ENCODE measurements around the gene PDE2A.

The PDE2A gene

DNA sequence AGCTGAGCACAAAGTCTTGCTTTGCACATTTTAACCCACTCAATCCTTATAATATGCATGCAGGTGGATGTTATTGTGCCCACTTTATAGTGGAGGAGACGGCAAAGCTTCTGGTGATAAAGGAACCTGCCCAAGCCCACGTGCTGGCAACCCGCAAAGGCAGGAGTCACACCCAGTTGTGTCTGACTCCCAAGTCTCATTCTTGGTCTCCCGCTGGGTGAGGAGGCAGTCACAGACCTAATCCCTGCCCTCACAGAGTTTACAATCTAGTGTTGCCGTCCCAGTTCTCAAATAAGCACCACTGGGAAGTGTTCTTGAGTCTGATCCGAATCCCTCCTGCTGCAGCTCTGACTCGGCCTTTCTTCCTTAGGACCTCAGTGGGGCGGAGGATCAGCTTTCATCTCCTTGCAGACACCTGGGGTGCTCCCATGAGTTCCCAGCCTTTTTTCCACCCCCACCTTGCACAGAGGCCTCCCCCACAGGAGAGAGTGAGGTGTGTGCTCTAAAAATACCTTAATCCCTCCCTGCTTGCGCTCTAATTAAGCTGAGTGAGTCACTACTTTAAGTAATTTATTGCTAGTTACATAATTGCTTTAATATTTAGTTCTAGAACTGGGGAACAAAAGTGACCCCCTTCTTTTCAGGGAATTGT, 15.1 kb downstream of the PDE2A start:
- DNase-seq (ENCODE audit: low spot score): peak; percentile 85

DNA sequence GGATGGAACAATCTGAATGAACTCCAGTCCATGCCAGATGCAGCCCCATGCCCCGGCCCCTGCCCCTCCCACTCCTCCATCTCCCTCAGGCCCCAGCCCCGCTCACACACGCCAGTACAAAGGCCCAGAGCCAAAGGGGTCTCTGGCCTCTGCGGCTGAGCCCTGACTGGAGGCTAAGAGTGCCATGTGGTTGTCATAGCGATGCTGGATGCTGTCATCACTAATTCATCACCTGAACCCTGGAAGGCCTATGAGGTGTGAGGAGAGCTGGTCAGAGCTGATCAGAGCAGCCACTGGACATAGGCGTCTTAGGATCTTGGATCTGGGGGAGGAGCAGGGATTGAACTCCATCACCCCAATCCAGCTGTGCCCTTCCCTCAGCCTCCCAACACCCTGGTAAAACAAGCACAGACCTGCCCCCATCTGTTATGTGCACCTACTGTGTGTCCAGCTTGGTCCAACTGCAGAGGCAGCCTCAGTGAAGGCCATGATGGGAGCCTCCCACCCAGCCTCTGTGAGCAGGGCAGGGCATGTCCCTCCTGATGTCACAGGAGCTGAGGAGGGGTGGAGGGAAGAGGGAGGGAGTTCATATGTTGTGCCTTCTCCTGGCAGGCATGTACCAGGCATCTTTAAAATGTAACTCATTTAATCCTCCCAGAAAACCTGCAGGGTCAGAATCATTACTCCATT, 16.7 kb downstream of the PDE2A start:
- no peak for DNase-seq (ENCODE audit: low spot score)

DNA sequence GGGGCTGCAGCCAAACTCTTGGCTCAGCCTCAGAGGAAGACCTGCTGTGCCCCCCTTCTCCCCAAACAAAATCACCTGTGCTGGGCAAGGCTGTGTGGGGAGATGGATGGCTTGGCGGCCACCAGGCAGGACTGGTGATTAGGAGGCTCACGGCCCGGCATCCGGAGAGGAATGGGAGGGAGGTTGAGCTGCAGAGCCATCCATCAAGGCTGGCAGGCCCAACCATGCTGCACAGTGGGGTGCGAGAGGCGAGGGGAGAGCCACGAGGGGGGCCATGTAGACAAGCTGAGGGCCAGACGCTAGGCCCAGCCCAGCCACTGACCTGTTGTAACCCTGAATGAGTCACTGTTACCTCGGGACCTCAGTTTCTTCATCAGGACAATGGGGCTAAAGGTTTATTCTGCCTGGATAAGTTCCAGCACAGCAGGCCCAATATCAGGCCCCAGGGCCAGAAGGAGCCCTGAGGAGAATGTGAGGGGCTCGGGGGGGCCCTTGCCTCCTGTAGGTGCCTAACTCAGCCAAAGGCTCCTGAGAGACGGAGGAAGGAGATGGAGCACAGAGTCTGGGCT, 18.2 kb downstream of the PDE2A start:
- no peak for DNase-seq (ENCODE audit: low spot score)

DNA sequence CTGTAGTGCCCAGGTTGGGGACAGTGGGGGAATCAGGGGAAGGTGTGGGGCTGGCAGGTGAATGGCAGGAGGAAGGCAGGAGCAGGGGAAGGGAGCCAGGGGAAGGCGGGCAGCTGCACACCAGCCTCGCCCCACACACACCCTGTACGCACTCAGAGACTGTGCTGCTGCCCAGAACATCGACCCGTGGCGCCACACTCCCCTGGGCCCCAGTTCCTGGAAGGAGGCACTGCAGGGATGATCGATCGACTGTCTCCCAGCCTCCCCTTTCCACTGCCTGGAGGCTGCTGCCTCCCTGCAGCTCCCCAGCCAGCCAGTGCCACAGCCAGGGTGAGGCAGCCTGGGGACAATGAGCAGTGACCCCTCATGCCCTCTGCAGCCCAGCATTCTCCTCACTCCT, 19.2 kb downstream of the PDE2A start:
- DNase-seq (ENCODE audit: low spot score): no peak

DNA sequence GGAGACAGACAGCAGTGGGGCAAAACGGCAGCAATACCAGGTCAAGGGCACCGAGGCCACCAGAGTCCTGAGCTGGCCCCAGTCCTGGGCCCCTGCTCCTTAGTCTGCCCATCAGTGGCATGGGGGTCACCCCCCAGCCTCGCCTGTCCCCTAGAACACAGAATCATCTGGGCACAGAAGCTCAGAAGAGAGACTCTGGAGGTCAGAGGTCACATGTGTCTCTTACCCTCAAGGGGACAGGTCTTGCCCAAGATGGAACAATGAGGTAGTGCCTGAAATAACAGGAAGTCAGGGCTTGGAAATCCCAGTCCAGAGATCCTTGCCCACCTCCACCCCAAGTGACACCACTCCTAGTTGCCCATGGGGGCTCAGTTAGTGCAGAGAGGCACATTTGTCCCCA, 20.6 kb downstream of the PDE2A start:
- no peak for DNase-seq (ENCODE audit: low spot score)

DNA sequence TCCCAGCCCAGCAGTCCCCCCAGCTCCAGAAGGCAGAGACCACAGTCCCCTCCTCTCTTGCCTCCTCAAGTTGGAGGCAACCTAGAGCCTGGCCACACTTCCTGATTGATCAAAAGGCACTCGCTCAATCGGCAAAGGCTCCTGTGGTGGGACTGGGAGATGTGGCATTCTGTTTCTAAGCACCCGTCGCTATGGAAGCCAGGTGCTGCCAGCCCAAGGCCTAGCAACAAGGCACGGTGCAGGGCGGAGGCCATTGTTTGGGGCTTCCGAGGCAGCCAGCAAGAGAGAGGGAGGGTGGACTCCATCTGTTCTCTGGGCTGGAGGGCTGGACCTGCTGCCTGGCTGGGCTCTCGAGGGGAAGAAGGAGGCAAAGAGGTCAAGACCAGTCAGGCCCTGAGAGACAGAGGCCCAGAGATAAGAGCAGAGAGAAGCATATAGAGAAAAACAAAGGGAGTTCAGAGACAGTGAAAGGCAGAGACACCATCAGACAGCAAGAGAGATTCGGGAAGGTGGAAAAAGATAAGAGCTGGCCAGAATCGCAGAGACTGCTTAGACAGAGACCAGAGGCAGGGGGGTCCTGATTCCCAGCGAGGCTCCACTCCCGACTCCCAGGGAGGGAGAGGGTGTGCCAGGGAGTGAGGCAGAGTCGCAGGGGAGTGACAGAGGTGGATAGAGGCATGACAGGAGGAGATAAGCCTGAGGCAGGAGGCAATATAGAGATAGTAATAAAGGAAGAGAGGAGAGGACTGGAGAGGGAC, 21.2 kb downstream of the PDE2A start:
- no peak for DNase-seq (ENCODE audit: low spot score)

DNA sequence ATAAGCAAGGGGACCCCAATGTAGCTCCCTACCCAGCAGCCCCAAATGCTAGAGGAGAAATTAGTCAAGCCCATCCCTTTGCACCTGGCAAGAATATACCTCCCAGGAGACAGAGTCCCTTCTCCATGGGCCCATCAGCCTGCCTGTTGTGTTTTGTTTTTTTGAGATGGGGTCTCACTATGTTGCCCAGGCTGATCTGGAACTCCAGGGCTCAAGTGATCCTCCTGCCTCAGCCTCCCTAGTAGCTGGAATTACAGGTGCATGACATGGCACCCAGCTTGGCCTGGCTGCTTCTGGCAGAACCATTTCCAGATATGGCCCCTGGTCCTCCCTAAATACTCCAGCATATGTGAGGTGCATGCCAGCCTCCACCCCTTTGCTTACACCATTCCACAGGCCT, 22.1 kb downstream of the PDE2A start:
- no peak for DNase-seq (ENCODE audit: low spot score)

DNA sequence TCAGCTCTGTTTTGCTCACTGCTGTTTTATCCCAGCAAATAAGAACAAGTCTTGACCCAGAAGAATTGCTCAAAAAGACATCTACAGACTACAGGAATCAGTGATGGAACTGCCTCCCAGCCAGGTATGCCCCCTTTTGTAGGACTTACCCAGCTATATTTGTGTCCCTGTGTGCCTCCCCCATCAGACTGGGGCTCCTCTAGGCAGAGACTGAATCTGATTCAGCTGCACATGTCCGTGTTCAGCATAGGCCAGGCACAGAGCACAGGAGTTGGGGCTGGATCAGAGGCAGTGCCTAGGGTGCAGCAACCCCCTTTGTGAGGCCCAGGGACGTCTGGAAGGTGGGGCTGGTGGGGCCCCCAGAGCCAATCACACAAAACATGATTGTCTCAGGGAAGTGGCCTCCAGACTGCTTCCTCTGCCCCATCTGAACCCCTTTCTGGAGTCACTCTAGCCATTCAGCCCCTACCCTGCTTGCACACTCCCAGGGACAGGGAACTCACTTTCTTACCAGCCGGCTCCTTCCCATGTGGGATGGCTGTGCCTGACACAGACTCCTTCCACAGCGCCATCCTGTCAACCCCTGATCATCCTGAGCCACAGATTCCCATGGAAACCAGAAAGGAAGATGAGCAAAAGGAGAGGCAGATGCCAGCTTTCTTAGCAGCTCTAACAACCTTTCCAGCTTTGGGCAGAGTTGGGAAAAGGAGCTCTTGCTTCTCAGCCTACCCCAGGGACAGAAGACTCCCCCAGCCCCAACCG, 24.8 kb downstream of the PDE2A start:
- DNase-seq (ENCODE audit: low spot score): peak; percentile 69

DNA sequence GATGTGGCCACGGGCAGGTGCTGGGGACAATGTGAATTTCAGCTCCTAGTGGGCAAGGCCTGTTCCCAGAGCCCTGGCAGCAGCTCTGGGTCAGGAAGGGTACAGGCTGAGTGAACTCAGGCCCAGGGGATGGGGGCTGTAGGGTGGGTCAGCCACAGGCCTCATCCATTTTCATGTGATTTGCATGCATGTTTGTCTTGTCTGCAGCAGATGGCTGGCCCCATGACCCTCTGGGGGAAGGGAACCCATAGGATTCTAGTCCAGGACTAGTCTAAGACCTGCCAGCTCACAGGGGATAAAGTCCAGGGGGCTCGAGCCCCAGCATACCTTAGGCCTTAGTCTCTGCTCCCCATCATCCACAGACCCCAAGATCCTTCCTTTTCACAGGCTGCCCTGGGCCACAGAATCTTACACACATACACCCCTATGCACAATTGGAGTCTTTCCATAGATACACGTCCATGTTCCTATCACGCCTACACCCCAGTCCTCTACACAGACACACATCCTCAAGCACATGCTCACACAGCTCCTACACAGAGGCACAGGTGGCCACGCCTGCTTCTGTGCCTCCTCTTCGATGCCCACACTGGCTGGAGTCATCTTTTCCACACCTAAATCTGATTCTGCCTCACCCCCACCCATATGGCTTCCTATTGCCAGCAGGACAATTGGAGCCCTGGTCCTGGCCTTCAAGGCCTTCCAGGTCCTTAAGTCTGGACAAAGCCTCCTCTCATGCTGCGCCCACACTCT, 25.7 kb downstream of the PDE2A start:
- no peak for DNase-seq (ENCODE audit: low spot score)

DNA sequence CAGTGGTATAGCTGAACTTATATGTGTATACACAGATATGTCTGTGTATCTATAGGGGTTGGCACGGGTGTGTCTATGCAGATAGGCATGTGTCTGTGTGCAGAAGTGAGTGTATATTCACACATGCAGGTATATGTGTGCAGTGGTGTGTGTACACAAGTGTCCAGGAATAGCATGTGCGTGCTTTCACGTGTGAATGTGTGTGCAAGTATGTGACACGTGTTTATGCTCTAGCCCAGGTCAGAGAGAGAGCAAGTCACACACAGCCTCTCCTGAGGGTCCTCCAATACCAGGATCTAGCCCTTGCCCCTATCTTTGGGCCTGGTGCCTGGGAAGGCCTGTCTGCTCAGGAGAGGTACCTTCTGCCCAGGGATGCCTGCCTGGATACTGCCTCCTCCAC, 26.3 kb downstream of the PDE2A start:
- DNase-seq (ENCODE audit: low spot score): no peak

DNA sequence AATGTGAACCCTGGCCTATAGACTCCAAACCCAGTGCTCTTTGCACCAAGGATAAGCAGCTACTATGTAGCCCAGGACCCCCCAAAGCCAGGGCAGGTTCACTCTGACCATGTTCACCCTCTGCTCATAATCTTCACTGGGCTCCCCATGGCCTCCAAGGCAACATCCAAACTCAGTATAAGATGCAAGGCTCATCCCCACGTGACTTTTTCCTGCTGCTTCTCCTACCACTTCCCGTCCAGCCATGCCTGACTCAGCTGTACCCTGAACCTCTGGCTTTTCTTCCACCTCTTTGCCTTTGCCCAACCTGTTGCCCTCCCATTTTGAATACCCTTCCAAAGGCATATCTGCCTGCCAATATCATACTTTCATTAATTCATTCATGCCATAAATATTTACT, 27.8 kb downstream of the PDE2A start:
- DNase-seq (ENCODE audit: low spot score): no peak

DNA sequence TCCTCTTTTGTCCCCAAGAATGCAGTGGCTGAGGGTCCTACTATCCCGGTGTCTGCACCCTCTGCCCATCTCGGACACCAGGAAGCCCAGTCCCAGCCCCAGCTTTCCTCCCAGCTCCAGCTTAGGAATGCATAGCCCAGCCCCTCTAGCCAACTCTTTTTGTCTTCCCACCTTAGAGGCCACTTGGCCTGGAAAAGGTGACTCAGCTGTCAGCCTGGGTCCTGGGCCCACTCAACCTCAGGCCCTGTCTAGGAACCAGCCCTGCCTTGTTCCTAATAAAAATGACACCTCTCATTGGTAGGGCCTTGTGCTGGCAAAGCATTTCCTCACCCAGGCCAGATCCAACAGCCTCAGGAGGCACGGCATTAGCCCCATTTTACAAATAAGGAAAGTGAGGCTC, 28.2 kb downstream of the PDE2A start:
- no peak for DNase-seq (ENCODE audit: low spot score)

DNA sequence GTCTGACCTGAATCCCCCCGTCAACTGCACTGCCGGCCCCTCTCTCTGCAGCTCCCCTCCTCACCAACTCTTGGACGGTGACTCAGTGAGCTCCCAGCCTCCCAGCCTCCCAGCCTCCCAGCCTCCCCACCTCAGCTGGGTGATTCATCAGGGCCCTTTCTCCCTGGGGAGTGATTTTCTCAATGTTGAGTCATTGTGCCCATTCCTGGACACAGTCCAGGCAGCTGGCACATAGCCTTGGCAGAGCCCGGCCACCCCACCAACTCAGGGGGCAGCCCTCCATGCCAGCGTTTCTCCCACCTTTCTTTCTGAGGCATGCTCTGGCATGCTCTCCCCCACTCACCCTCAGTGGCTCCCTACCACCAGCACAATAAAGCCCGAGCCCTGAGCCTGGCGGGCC, 30.7 kb downstream of the PDE2A start:
- no peak for DNase-seq (ENCODE audit: low spot score)

DNA sequence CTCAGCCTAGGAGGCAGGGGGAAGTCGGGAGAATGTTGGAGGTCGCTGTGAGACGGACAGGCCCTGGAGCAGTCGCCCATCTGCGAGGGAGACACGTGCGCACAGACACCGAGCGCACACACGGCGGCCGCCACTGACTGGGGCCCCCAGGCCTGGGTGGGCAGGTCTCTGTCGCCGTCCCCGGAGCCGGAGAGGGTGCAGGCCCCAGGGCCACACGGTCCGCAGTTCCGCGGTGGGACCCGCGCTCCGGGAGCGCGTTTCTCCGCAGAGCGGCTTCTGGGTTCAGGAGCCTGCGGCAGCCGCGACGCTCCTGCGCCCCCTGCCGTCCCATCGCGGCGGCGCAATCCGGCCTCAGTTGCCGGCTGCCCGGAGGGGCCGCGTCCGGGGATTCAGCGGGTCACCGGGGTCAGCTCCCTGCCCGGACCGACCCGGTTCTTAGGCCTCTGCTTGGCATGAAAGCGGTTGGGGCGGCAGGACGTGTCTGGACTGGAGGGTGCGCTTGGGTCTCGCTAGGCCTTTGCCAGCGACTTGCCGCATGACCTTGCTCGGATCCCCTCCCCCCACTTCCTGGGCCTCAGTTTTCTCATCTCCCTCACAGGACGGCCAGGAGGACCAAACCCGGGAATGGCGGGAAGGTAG, 31.2 kb downstream of the PDE2A start:
- no peak for DNase-seq (ENCODE audit: low spot score)

DNA sequence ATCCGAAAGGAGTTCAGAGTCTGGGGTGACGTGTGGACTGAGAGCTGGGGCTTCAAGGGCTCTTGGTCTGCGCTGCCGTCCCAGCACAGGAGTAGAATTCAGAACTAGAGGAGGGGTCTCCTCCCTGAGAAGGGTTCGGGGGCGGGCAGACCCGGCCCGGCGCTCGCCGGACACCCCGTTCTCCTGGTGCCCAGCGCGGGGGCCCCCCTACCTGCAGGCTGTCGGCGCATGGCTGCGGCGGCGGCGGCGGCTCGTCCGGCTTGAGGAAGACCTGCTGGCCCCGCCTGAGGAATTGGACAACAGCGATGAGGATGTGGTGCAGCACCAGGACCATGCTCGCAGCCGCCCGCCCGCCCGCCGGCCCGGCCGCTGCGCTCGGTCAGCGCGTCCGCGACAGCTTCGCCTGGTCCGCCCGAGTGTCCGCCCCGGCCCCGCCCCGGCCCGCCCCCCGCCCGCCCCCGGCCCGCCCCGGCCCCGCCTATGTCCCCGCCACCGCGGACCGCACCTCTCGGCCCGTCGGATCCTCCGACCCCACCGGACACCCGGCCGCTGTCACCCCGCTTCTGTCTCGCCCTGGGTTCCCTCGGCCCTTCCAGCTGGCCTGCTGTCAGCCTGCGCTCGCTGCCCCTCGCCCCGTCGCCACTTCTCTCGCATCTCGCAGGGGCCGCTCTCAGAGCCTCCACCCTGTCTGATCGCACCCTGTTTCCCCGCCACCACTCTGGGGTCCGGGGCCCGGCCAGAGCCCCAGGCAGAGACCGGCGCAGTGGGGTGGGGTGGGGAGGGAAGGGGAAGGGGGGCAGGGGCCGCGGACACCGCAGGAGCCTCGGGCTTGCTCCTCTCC, 32.0 kb downstream of the PDE2A start:
- no peak for DNase-seq (ENCODE audit: low spot score)

DNA sequence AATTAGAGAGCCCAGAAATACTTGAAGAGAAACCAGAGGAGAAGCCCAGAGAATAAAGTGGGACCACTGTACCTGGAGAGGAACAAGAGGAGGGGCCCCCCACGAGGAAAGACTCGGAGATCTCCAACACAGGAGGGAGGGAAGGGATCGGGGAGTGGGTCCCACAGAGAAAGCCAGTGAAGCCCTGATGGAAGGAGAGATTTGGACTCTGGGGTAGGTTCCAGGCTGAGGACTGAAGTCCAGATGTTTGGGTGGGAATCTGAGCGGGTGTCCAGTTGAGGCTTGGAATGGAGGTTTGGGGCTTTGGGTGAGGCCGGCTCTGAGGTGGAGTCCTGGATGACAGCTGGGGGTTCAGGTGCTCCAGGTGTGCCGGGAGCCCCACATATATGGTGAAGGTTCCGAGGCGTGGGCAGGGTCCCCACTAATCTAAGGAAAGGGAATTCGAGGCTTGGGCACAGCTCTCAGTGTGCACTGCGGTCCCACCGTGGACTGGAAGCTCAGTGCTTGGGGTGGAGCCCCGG, 32.6 kb downstream of the PDE2A start:
- DNase-seq (ENCODE audit: low spot score): no peak

DNA sequence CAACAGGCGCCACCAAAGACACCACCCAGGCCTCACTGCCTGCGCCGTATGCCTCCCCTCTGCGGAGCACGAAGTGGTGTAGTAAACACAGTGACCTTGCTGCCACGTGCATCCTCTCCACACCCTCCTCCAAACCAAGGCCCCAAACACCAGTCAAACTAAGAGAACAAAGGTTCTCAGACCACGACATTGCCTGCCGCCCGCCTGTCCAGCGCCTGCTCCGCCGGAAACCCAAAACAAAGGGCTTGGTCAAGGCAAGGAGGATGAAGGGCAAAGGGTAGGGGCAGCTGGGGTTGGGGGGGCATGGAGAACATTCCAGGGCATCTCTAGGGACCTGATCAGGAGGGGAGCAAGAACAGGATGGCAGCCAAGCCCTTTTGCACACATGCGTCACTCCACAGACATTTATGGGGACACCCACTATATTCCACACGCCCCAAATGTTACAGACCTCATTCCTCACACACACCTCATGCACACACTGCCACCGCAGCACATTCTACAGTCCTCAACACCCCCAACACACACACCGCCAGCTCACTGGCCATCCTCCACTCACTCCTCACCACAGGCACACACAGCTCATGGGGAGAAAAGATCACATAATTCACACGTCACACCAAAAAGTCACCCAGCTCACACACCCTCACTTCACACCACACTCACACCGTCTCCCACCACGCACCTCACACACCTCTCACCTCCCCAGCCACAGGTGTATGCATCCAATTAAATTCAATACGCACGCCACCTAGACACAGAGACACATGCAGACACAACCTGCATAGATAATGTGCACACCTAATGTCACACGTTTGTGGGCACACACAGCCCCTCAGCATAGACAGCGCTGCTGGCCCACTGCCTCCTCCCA, 34.5 kb downstream of the PDE2A start:
- DNase-seq (ENCODE audit: low spot score): no peak

DNA sequence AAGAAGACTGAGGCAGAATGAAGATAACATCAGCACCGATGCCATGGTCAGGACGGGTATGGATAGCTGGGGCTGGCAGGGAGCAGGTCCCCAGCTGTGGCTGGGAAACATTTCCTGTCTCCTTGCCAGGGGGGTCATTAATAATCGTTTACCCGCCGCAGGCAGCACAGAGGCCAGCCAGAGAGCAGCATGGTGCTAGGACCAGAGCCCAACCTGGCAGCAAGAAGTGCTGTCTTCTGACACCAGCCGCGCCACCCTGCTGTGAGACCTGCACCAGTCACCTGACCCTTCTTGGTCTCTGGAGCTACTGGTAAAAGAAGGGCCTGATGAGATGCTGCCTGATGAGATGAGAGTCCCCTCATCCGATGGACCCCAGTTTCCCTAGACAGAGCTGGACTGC, 36.3 kb downstream of the PDE2A start:
- DNase-seq (ENCODE audit: low spot score): no peak

DNA sequence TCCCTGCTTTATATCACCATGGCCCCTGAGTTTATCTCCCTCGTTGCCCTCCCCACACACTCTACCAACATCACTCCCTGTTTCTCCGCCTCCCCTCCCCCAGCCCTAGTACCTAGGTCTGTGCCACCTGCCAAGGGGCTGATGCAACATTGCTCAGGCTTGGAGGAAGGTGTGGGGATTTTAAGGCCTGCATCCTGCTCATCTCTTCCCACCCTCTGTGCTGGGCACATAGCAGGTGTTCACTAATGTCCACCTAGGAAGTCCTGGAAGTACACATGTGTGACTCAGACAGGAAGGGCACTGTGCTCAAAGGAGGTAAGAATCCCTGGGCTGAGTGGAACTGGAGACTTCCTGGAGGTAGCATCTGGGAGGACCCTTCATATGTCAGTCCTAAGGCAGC, 37.0 kb downstream of the PDE2A start:
- no peak for DNase-seq (ENCODE audit: low spot score)
